ENCODE data around the gene HDGFL3.

- TF ChIP-seq CTCF (conservative IDR thresholded peaks at IDR 0.05 in 1 of 2, IDR thresholded peaks at IDR 0.05 in 1 of 2; ENCODE audit: low read depth in 1 of 2, low read length in 2 of 2): no peak
- TF ChIP-seq EZH2 (IDR thresholded peaks at IDR 0.05; ENCODE audit: low read length, missing control alignments): no peak
Observed at GRCh38 chr15:83207660-83208366, at the start of gene HDGFL3.

All from fibroblast of lung (primary cell).